NCI-H2107 treated with DMSO at 0.1 percent for 48 hours (cell line): Measurements from ENCODE around the gene RIOX2.
"Not testable (repeated sequence)": the region's sequence is repeated elsewhere in the genome, so short reads cannot be mapped to it uniquely, and the experiment has no call there.

Source experiments
- DNase-seq: peaks from one replicate; lab custom pipeline; 2025; ENCODE audit not compliant: unreplicated experiment; lab: John Stamatoyannopoulos, UW

The RIOX2 gene

GRCh38 chr3:97971679-97972567 is at the start of gene RIOX2:
Gene RIOX2 (minus strand): TSS chr3:97972431. CDS start chr3:97967593, 4,838 bp downstream.
- DNase-seq = peak; percentile 62

GRCh38 chr3:98020412-98020811 is 48.2 kb upstream of the RIOX2 start:
- no peak for DNase-seq

GRCh38 chr3:98018301-98018700 is 46.1 kb upstream of the RIOX2 start:
- DNase-seq = no peak

GRCh38 chr3:98014268-98014585 is 42.0 kb upstream of the RIOX2 start:
- no peak for DNase-seq

- no peak for DNase-seq
Observed at GRCh38 chr3:98013411-98014267, 41.4 kb upstream of the RIOX2 start.

- DNase-seq = no peak
Observed at GRCh38 chr3:98012979-98013378, 40.7 kb upstream of the RIOX2 start.

- DNase-seq = not testable (repeated sequence)
Observed at GRCh38 chr3:98010883-98011449, 38.7 kb upstream of the RIOX2 start.

- no peak for DNase-seq
Observed at GRCh38 chr3:98010194-98010882, 38.1 kb upstream of the RIOX2 start.

GRCh38 chr3:98008855-98009254 is 36.6 kb upstream of the RIOX2 start:
- DNase-seq = no peak

- no peak for DNase-seq
Observed at GRCh38 chr3:98005438-98005837, 33.2 kb upstream of the RIOX2 start.

- no peak for DNase-seq
Observed at GRCh38 chr3:98004721-98005120, 32.5 kb upstream of the RIOX2 start.

GRCh38 chr3:98003306-98003969 is 31.2 kb upstream of the RIOX2 start:
- DNase-seq = no peak

- DNase-seq = no peak
Observed at GRCh38 chr3:98002717-98003116, 30.5 kb upstream of the RIOX2 start.

GRCh38 chr3:97999994-98000393 is 27.8 kb upstream of the RIOX2 start:
- no peak for DNase-seq

- DNase-seq = no peak
Observed at GRCh38 chr3:97999103-97999502, 26.9 kb upstream of the RIOX2 start.

- no peak for DNase-seq
Observed at GRCh38 chr3:97996988-97997387, 24.8 kb upstream of the RIOX2 start.

GRCh38 chr3:97994328-97994945 is 22.2 kb upstream of the RIOX2 start:
- DNase-seq = no peak

- no peak for DNase-seq
Observed at GRCh38 chr3:97993526-97993925, 21.3 kb upstream of the RIOX2 start.

GRCh38 chr3:97992547-97993173 is 20.4 kb upstream of the RIOX2 start:
- no peak for DNase-seq

GRCh38 chr3:97991293-97991682 is 19.1 kb upstream of the RIOX2 start:
- DNase-seq = no peak
